SK-N-SH (cell line): Measurements from ENCODE around the gene PPY. TPM values are rescaled to one million over a fixed set of nuclear protein-coding genes. Genes with fewer than 3 reads are reported as not detected.

ENCODE experiments used
- CTCF ChIA-PET: fragments of 300-600, 350-600 bp; formaldehyde crosslinking; extraction: SDS; loops from one replicate; lab custom pipeline; 2021; lab: Yijun Ruan, JAX
- POLR2A ChIA-PET: fragments of 350-600 bp; sonication (Branson Sonifier 250); formaldehyde crosslinking; extraction: SDS; loops from one replicate; lab custom pipeline; 2020; ENCODE audit warnings: antibody characterized with exemption, inconsistent platforms; lab: Yijun Ruan, JAX
- DNase-seq: peaks from one replicate; pipeline ENCODE4 v3.0.0; 2012
- H2AFZ ChIP-seq: fragments of 200-600 bp; sonication (generic); 2 replicates; pipeline ENCODE4 v1.8.1; 2016; ENCODE audit warnings: antibody characterized with exemption, mild to moderate bottlenecking, low read depth
- H3F3A ChIP-seq: fragments of 200-600 bp; sonication (generic); replicated peaks from 2 replicates; pipeline ENCODE3; 2016; ENCODE audit warnings: antibody characterized with exemption, mild to moderate bottlenecking; ENCODE audit not compliant: insufficient read depth
- H3K27ac ChIP-seq, 2 experiments: fragments of 200-500 bp in 1 of 2; fragments of 200-600 bp in 1 of 2; sonication (Bioruptor generic) in 1 of 2; sonication (generic), shearing (Covaris generic) in 1 of 2; 2 replicates each; pipeline versions ENCODE4 v1.5.1 to v1.6.1; 2014 to 2016; ENCODE audit warnings: low read depth in 2 of 2, inconsistent platforms in 1 of 2, low read length in 1 of 2, mild to moderate bottlenecking in 1 of 2, mixed read lengths in 1 of 2
- H3K27me3 ChIP-seq: fragments of 200-600 bp; sonication (generic), shearing (Covaris generic); 2 replicates; pipeline ENCODE4 v1.6.1; 2016; ENCODE audit warnings: mixed run types; ENCODE audit not compliant: insufficient read depth
- H3K36me3 ChIP-seq, 2 experiments: fragments of 200-500 bp in 1 of 2; fragments of 200-600 bp in 1 of 2; sonication (Bioruptor generic) in 1 of 2; sonication (generic) in 1 of 2; replicated peaks in 1 of 2; 2 replicates each; pipeline versions ENCODE3 to v1.5.1; 2014 to 2016; ENCODE audit warnings: low read length in 1 of 2, mild to moderate bottlenecking in 1 of 2; ENCODE audit not compliant: insufficient read depth in 2 of 2, control insufficient read depth in 1 of 2
- H3K4me1 ChIP-seq, 2 experiments: fragments of 200-500 bp in 1 of 2; fragments of 200-600 bp in 1 of 2; sonication (Bioruptor generic) in 1 of 2; sonication (generic), shearing (Covaris generic) in 1 of 2; 2 replicates each; pipeline versions ENCODE4 v1.5.1 to v1.6.1; 2014 to 2016; ENCODE audit warnings: low read depth in 1 of 2, low read length in 1 of 2, mixed run types in 1 of 2; ENCODE audit not compliant: insufficient read depth in 2 of 2, control insufficient read depth in 1 of 2
- H3K4me2 ChIP-seq: fragments of 200-600 bp; sonication (generic), shearing (Covaris generic); 2 replicates; pipeline ENCODE4 v1.6.1; 2017; ENCODE audit warnings: mixed run types
- H3K4me3 ChIP-seq, 2 experiments: fragments of 200-500 bp in 1 of 2; fragments of 200-600 bp in 1 of 2; sonication (Bioruptor generic) in 1 of 2; sonication (generic), shearing (Covaris generic) in 1 of 2; 2 replicates each; pipeline versions ENCODE4 v1.5.1 to v1.8.1; 2014 to 2016; ENCODE audit warnings: low read depth in 2 of 2, inconsistent platforms in 1 of 2, low read length in 1 of 2, mild to moderate bottlenecking in 1 of 2, mixed read lengths in 1 of 2, moderate library complexity in 1 of 2
- H3K79me2 ChIP-seq: fragments of 200-600 bp; sonication (generic); 2 replicates; pipeline ENCODE4 v1.8.1; 2017; ENCODE audit warnings: mild to moderate bottlenecking; ENCODE audit not compliant: insufficient read depth
- H3K9ac ChIP-seq: fragments of 200-600 bp; sonication (generic); 2 replicates; pipeline ENCODE4 v1.6.1; 2017; ENCODE audit warnings: mixed run types
- H3K9me2 ChIP-seq: fragments of 200-600 bp; sonication (generic); 2 replicates; pipeline ENCODE4 v1.6.1; 2017; ENCODE audit warnings: mixed run types
- H3K9me3 ChIP-seq: fragments of 200-600 bp; sonication (generic); 2 replicates; pipeline ENCODE4 v1.6.1; 2017; ENCODE audit warnings: mixed run types, mild to moderate bottlenecking, moderate library complexity
- H4K20me1 ChIP-seq: fragments of 200-600 bp; sonication (generic); 2 replicates; pipeline ENCODE4 v1.6.1; 2017; ENCODE audit warnings: mild to moderate bottlenecking, mixed run types; ENCODE audit not compliant: insufficient read depth
- CTCF ChIP-seq: fragments of 200-600 bp; sonication (generic); IDR thresholded peaks from 2 replicates; pipeline ENCODE4 v1.6.1; 2017; ENCODE audit warnings: antibody characterized with exemption, mild to moderate bottlenecking, moderate library complexity
- ELF1 ChIP-seq: IDR thresholded peaks from 2 replicates; pipeline ENCODE4 v1.4.0; 2012
- EP300 ChIP-seq, 2 experiments: IDR thresholded peaks; 2 replicates each; pipeline versions ENCODE4 v1.4.0 to v1.6.1; 2012; ENCODE audit warnings: borderline replicate concordance in 1 of 2, low read depth in 1 of 2, low read length in 1 of 2
- EZH2phosphoT487 ChIP-seq: fragments of 200-600 bp; sonication (generic); IDR thresholded peaks from 2 replicates; pipeline ENCODE4 v1.6.1; 2017; ENCODE audit warnings: low read depth, mixed run types, mild to moderate bottlenecking, antibody characterized with exemption, moderate library complexity, borderline replicate concordance
- FOSL2 ChIP-seq: IDR thresholded peaks from 2 replicates; pipeline ENCODE4 v1.4.0; 2012; ENCODE audit warnings: low read depth, mild to moderate bottlenecking, moderate library complexity, borderline replicate concordance
- MAX ChIP-seq: IDR thresholded peaks from 2 replicates; pipeline ENCODE4 v1.4.0; 2012; ENCODE audit warnings: low read depth
- NFIC ChIP-seq: IDR thresholded peaks from 2 replicates; pipeline ENCODE4 v1.4.0; 2012; ENCODE audit warnings: borderline replicate concordance
- NRF1 ChIP-seq: IDR thresholded peaks from 2 replicates; pipeline ENCODE4 v1.6.1; 2012; ENCODE audit warnings: low read depth, mild to moderate bottlenecking, low read length
- POLR2AphosphoS5 ChIP-seq: IDR thresholded peaks from 2 replicates; pipeline ENCODE4 v1.6.1; 2012; ENCODE audit warnings: low read depth, low read length
- RAD21 ChIP-seq: IDR thresholded peaks from 2 replicates; pipeline ENCODE4 v1.6.1; 2012; ENCODE audit warnings: mild to moderate bottlenecking, low read length
- RCOR1 ChIP-seq: fragments of 150-350 bp; IDR thresholded peaks from 2 replicates; pipeline ENCODE4 v1.6.1; 2017; ENCODE audit warnings: antibody characterized with exemption, low read length
- REST ChIP-seq: IDR thresholded peaks from 2 replicates; pipeline ENCODE4 v1.6.1; 2012; ENCODE audit warnings: mild to moderate bottlenecking, low read depth, low read length, moderate library complexity
- RXRA ChIP-seq: IDR thresholded peaks from 2 replicates; pipeline ENCODE4 v1.4.0; 2012; ENCODE audit warnings: low read depth, mild to moderate bottlenecking, borderline replicate concordance
- SMC3 ChIP-seq: IDR thresholded peaks from 2 replicates; pipeline ENCODE4 v1.6.1; 2012; ENCODE audit warnings: low read depth, low read length, improper control_type of control experiment
- TAF1 ChIP-seq: IDR thresholded peaks from 2 replicates; pipeline ENCODE4 v1.6.1; 2012; ENCODE audit warnings: low read depth, mild to moderate bottlenecking, low read length, moderate library complexity, borderline replicate concordance
- TEAD4 ChIP-seq: IDR thresholded peaks from 2 replicates; pipeline ENCODE4 v1.4.0; 2012; ENCODE audit warnings: mild to moderate bottlenecking, borderline replicate concordance; ENCODE audit not compliant: insufficient read depth
- ZBTB33 ChIP-seq: IDR thresholded peaks from 2 replicates; pipeline ENCODE4 v1.4.0; 2012; ENCODE audit warnings: low read depth, borderline replicate concordance
- WGBS: methylation state at CpG from one replicate; pipeline ENCODE4 v1.1.6; 2017; ENCODE audit warnings: low lambda C conversion rate; 5-methylcytosine and 5-hydroxymethylcytosine counted together
- polyA plus RNA-seq, 3 experiments: library from polyadenylated mRNA; depleted of rRNA; stranded (reverse); fragments of >200 nt; gene quantifications; 2 replicates each; pipeline ENCODE4 v1.2.3, GENCODE V29; 2012

Gene PPY
- polyA plus RNA-seq, 1 of the 3 experiments (the other 2 are of a cell fraction): not detected

- TF ChIP-seq REST (no peak), NFIC (no peak), SMC3 (no peak)
These were observed 25.1 kb upstream of the PPY start (continued) for GRCh38 chr17:43967251-43967875.

GRCh38 chr17:43966276-43966675 lies 24.0 kb upstream of the PPY start:
- Histone ChIP-seq H3K27me3 (no peaks in the 10 kb centered on the region; the same call in 1 of the 2 replicates), H3K36me3 (no peaks in the 10 kb centered on the region), H3F3A (no peaks in the 10 kb centered on the region), H3K9me2 (no peaks in the 10 kb centered on the region), H3K4me3 (no peak overlapping the region), H3K4me2 (no peak overlapping the region), H2AFZ (no peak overlapping the region), H3K4me1 (no peaks in the 10 kb centered on the region), H3K9me3 (no peaks in the 10 kb centered on the region), H3K79me2 (no peaks in the 10 kb centered on the region), H3K27ac (no peak overlapping the region), H4K20me1 (no peaks in the 10 kb centered on the region), H3K9ac (no peak overlapping the region)
- CTCF ChIA-PET: interaction anchor here (1.3 kb wide), 1 partner anchor 22 kb away, joined by 4 read pairs; no protein-coding TSS in a partner anchor
- POLR2A ChIA-PET: no interaction called here
- WGBS: 77% methylated on average over 3 of the region's 3 CpGs
- TF ChIP-seq MAX (no peak), RXRA (no peak), ZBTB33 (no peak), CTCF (no peak), EP300 (IDR thresholded peaks at IDR 0.05; ENCODE audit: borderline replicate concordance in 1 of 2, low read depth in 1 of 2, low read length in 1 of 2) (no peak), FOSL2 (no peak), POLR2AphosphoS5 (no peak), TEAD4 (no peak), RAD21 (no peak), RCOR1 (no peak), REST (no peak), TAF1 (no peak), NRF1 (no peak), ELF1 (no peak), EZH2phosphoT487 (no peak), SMC3 (no peak)
- DNase-seq: no peak
